Prostate gland (tissue), 2 donors: Measurements from ENCODE around the gene FBXO10. TPM values are rescaled to one million over a fixed set of nuclear protein-coding genes. Genes with fewer than 3 reads are reported as not detected.

ENCODE experiments used
- DNase-seq: peaks from one replicate; pipeline ENCODE4 v3.0.0-alpha.2; 2019; ENCODE audit warnings: low spot score
- H3K27ac ChIP-seq, 2 donors: fragments of 200-600 bp; sonication (generic); 2 replicates each; pipeline ENCODE4 v1.5.1; 2017 to 2019
- H3K27me3 ChIP-seq: fragments of 200-600 bp; sonication (generic); replicated peaks from 2 replicates; pipeline ENCODE4 v1.5.1; 2019; ENCODE audit not compliant: insufficient read depth
- H3K36me3 ChIP-seq, 2 donors: fragments of 200-600 bp; sonication (generic); 1 replicate in 1 of 2; 2 replicates in 1 of 2; pipeline versions ENCODE4 v1.5.1 to v1.8.1; 2017 to 2019
- H3K4me1 ChIP-seq: fragments of 200-600 bp; sonication (generic); replicated peaks from 2 replicates; pipeline ENCODE4 v1.5.1; 2019
- H3K4me3 ChIP-seq, 2 donors: fragments of 200-600 bp; sonication (generic); 2 replicates each; pipeline ENCODE4 v1.5.1; 2017 to 2019
- H3K9me3 ChIP-seq: fragments of 200-600 bp; sonication (generic); 2 replicates; pipeline ENCODE4 v1.5.1; 2017
- POLR2A ChIP-seq: fragments of 450-650 bp; IDR thresholded peaks from one replicate; pipeline ENCODE4 v1.6.1; 2016; ENCODE audit warnings: antibody characterized with exemption, mild to moderate bottlenecking
- POLR2AphosphoS5 ChIP-seq: sonication (generic); formaldehyde crosslinking; IDR thresholded peaks from one replicate; pipeline ENCODE4 v1.6.1; 2017; ENCODE audit warnings: antibody characterized with exemption
- WGBS: methylation state at CpG from one replicate; pipeline ENCODE4 v1.1.5; 2018; 5-methylcytosine and 5-hydroxymethylcytosine counted together
- intact Hi-C: fragments of 100-400 bp; cut with DNase I; formaldehyde crosslinking; loops from one replicate; pipeline ENCODE4 v1.14.2; 2022
- total RNA-seq, 2 donors: library from RNA; depleted of rRNA; stranded (reverse); fragments of >200 nt; gene quantifications; one replicate each; pipeline ENCODE4 v1.1.0, GENCODE V29; 2016
- TF ChIP-seq, protein P1 (sequence below), 4 experiments: fragments of 200-600 bp in 2 of 4; fragments of 450-650 bp in 2 of 4; sonication (generic) in 2 of 4; IDR thresholded peaks; 1 replicate in 3 of 4; 2 replicates in 1 of 4; pipeline ENCODE4 v1.5.1; 2016 to 2019; ENCODE audit warnings: antibody characterized with exemption in 4 of 4, mild to moderate bottlenecking in 2 of 4, moderate library complexity in 2 of 4

FBXO10 gene
- total RNA-seq, 2 donors from 2014 or later = 8.5 to 17.6 TPM

DNA sequence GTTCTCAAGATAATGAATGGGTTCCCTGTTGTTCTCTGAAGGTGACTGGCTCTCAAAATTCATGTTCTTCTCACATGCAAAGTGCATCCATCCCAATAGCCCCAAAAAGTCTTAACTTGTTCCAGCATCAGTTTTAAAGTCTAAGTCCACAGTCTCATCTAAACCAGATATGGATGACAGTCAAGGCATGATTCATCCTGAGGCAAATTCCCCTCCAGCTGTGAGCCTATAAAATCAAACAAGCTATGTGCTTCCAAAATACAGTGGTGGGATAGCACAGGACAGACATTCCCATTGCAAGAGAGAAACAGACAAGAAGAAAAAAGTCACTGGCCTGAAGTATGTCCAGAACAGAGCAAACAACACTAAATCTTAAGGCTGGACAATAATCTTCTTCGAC, 25.4 kb downstream of the FBXO10 start:
- TF ChIP-seq POLR2AphosphoS5 (no peak), POLR2A (no peak)
- TF ChIP-seq, protein P1, sequence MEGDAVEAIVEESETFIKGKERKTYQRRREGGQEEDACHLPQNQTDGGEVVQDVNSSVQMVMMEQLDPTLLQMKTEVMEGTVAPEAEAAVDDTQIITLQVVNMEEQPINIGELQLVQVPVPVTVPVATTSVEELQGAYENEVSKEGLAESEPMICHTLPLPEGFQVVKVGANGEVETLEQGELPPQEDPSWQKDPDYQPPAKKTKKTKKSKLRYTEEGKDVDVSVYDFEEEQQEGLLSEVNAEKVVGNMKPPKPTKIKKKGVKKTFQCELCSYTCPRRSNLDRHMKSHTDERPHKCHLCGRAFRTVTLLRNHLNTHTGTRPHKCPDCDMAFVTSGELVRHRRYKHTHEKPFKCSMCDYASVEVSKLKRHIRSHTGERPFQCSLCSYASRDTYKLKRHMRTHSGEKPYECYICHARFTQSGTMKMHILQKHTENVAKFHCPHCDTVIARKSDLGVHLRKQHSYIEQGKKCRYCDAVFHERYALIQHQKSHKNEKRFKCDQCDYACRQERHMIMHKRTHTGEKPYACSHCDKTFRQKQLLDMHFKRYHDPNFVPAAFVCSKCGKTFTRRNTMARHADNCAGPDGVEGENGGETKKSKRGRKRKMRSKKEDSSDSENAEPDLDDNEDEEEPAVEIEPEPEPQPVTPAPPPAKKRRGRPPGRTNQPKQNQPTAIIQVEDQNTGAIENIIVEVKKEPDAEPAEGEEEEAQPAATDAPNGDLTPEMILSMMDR (IDR thresholded peaks at IDR 0.05) = no peak
- H3K27me3 ChIP-seq = no peaks in the 10 kb centered on the region
- H3K36me3 ChIP-seq = no peaks in the 10 kb centered on the region
- H3K4me1 ChIP-seq = no peaks in the 10 kb centered on the region
- H3K4me3 ChIP-seq = no peak overlapping the region
- no peaks in the 10 kb centered on the region for H3K9me3 ChIP-seq
- no peak for DNase-seq
- no peak overlapping the region for H3K27ac ChIP-seq
- intact Hi-C loops = no loop called here
- 53% methylated on average over 1 of the region's 1 CpG for WGBS

DNA sequence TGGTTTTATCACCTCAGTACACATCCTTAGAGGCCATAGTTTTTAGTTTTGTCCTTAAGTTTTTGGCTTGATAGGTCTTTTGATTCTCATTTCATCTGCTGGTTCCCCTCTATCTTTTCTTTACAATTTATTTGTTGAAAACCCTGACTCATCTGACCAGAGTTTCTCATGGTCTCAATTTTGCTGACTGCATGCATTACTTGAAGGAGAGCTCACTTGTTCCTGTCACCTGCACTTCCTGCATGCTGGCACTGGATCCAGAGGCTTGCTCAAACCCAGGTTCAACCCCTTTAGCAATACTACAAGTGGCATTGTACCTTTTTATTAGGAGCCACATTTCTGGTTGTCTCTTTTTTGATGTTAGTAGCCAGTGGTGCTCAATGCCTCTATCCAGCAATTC, 26.7 kb downstream of the FBXO10 start:
- Histone ChIP-seq H3K36me3 (no peaks in the 10 kb centered on the region), H3K4me1 (no peaks in the 10 kb centered on the region), H3K4me3 (no peak overlapping the region), H3K27ac (no peak overlapping the region), H3K27me3 (no peaks in the 10 kb centered on the region), H3K9me3 (no peaks in the 10 kb centered on the region)
- no peak for TF ChIP-seq POLR2A
- TF ChIP-seq POLR2AphosphoS5 = no peak
- TF ChIP-seq, protein P1 (IDR thresholded peaks at IDR 0.05) = no peak
- intact Hi-C loops = no loop called here
- no peak for DNase-seq

DNA sequence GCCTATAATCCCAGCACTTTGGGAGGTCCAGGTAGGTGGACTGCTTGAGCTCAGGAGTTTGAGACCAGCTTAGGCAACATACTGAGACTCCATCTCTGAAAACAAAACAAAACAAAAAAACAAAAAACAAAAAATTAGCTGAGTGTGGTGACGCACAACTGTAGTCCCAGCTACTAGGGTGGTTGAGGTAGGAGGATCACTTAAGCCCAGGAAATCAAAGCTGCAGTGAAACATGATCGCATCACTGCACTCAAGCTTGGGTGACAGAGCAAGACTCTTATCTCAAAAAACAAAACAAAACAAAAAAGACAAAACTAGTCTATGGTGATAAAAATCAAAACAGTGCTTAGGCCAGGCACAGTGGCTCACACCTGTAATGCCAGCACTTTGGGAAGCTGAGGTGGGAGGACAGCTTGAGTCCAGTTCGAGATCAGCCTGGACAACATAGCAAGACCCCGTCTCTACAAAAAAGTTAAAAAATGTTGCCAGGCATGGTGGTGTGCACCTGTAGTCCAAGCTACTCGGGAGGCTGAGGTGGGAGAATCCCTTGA, 28.8 kb downstream of the FBXO10 start:
- intact Hi-C loops = no loop called here
- no peak for DNase-seq
- 94% methylated on average over 5 of the region's 5 CpGs for WGBS
- H3K9me3 ChIP-seq = no peaks in the 10 kb centered on the region
- no peaks in the 10 kb centered on the region for H3K4me1 ChIP-seq
- H3K4me3 ChIP-seq = no peak overlapping the region
- no peak overlapping the region for H3K27ac ChIP-seq
- H3K27me3 ChIP-seq = no peaks in the 10 kb centered on the region
- no peaks in the 10 kb centered on the region for H3K36me3 ChIP-seq
- no peak for TF ChIP-seq POLR2A
- TF ChIP-seq, protein P1 (IDR thresholded peaks at IDR 0.05) = no peak
- TF ChIP-seq POLR2AphosphoS5 = no peak

DNA sequence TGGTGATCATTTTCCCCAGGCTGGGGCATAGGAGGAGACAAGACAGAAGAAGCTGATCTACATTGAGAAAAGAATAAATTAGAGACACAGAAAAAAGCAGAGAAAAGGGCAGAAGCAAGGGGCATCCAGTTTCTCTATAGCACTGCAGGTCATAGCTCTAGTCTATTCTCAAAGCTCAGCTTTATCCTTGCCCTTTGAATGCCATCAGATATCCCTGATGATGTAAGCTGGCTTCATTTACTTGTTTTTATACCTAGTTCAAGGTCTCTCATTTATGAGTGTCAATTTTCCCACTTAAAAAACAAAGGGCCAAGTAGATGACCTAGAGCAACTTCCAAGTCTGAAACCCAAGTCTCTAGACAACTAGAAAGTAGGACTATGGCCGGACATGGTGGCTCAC, 32.7 kb downstream of the FBXO10 start:
- TF ChIP-seq, protein P1 (IDR thresholded peaks at IDR 0.05) = no peak
- no peak for TF ChIP-seq POLR2AphosphoS5
- TF ChIP-seq POLR2A = no peak
- 90% methylated on average over 1 of the region's 1 CpG for WGBS
- Histone ChIP-seq H3K27ac (no peak overlapping the region), H3K4me3 (no peak overlapping the region), H3K4me1 (peaks cover 4% of the 10 kb centered on the region), H3K27me3 (no peaks in the 10 kb centered on the region), H3K36me3 (no peaks in the 10 kb centered on the region), H3K9me3 (no peaks in the 10 kb centered on the region)
- intact Hi-C loops = no loop called here
- DNase-seq = no peak

DNA sequence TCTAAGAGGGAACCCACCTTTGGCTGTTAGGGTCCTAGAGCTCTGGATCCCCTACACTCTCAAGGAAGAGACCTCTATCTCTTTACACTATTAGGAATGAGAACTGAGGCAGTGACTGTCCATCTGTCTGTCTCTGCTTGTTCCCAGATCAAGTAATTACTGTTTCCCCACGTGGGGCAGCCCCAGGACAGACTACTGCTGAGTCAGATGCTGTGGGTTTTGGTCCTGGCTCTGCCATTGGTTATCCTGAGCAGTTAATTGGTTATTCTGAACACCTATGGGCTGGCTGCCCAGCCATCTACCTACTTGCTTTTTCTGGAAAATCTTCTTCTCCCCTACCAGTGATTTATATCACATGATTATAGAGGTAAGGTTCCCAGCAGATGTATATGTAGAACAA, 33.3 kb downstream of the FBXO10 start:
- Histone ChIP-seq H3K4me3 (no peak overlapping the region), H3K27me3 (no peaks in the 10 kb centered on the region), H3K27ac (no peak overlapping the region), H3K36me3 (no peaks in the 10 kb centered on the region), H3K4me1 (peaks cover 4% of the 10 kb centered on the region), H3K9me3 (no peaks in the 10 kb centered on the region)
- intact Hi-C loops = no loop called here
- TF ChIP-seq, protein P1 (IDR thresholded peaks at IDR 0.05) = no peak
- DNase-seq = no peak
- 63% methylated on average over 1 of the region's 1 CpG for WGBS
